ENCODE measurements around the gene ZSWIM6.
A peak's percentile ranks its signal among the peaks of the same experiment; 100 is the strongest.

ZSWIM6 gene

GRCh38 chr5:61333321-61333953, 1.4 kb downstream of the ZSWIM6 start:
- DNase-seq, result peak; percentile 49

DNA sequence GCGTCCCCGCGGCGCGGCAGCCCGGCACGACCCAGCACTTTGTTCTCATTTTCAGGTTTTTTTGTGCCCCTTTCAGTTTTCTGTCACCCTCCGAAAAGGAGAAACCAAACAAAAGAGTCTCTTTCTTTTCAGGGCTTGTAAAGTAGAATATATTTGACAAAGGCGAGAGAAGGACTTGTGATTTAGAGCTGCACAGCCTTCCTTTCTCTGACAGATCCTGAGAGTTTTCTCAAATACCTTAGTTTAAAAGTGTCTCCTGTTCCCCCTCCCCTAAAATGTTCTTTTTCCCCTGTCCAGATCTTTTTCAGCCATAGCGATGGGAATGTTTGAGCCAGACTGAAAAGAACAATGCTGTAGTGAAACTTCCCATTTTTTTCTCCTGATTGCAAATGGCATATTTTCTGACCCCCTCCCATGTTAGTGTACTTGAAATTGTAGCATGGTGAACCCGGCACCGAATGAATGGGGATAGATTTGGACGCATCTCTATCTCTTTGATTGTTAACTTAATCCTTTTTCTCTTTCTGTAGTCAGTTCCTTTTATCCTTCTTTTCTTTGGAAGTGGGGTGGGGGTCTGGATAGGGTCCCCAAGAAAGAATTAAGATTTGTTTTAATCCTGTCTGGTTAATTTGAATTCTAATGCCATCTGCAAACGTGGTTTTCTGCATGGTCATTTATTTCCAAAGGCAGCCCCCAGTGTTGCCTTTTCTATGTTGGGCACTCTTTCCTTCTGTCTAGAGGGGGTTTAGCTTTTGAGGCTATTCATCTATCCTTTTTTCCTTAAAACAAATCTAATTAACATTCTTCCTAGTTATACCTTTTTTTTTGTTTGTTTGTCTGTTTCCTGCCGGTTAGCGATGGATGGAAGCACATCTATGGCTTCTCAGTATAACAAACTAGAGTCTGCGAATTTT, 2.2 kb downstream of the ZSWIM6 start:
- no peak for DNase-seq

GRCh38 chr5:61334868-61335615, 3.0 kb downstream of the ZSWIM6 start:
- no peak for DNase-seq

DNA sequence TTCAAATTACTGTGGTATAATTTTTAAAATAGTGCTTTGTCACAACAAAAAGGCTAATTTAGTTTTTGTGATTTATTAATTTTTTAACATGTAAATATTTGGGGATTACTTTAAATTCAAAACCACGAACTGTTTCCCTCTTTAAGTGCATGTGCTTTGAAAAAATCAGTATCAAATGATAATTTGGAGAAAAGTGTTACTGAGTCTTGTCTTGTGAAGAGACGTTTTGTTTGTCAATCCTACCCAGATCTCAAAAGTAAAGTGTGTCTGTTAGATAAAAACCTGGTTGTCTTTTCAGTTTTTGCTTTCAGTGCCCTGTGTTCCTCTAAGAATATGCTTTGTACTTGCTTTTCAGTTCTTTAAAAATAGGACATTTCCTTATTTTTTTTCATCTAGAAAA, 7.7 kb downstream of the ZSWIM6 start:
- no peak for DNase-seq

DNA sequence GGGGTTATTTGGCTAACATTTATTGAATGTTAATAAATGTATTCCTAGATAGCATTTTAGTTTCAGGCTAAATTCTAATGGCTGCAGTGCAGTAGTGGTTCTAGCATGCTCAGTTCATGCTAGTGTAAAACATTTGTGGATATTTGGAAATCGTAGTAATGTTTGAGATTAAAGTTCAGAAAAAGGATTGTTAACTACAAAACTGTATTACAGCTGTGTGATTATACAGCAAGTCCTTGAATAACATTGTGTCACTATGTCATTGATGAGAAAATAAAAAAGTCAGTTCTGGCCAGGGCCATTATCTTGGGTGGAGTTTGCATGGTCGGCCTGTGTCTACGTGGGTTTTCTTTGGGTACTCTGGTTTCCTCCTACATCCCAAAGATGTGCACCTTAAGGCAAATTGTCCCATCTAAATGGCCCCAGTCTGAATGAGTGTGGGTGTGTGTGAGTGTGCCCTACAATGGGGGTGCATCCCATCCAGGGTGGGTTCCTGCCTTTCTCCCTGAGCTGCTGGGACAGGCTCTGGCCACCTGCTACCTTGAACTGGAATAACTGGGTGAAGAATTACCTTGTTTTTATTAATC, 8.8 kb downstream of the ZSWIM6 start:
- no peak for DNase-seq

DNA sequence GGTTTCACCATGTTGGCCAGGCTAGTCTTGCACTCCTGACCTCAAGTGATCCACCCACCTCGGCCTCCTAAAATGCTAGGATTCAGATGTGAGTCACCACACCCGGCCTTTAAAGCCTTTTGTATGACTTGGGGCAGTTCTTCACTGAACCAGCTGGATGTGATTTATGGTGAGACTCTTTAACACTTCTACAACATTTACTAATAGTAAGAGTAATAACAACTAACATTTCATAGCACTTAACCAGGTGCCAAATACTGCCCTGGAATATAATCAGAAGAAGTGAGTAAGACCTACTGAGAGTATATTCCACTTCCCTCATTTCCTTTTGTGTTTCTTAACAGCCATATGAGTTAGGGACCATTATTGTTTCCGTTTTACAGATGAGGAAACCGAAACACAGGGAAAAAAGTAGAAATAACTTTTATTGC, 10.0 kb downstream of the ZSWIM6 start:
- DNase-seq, result no peak

DNA sequence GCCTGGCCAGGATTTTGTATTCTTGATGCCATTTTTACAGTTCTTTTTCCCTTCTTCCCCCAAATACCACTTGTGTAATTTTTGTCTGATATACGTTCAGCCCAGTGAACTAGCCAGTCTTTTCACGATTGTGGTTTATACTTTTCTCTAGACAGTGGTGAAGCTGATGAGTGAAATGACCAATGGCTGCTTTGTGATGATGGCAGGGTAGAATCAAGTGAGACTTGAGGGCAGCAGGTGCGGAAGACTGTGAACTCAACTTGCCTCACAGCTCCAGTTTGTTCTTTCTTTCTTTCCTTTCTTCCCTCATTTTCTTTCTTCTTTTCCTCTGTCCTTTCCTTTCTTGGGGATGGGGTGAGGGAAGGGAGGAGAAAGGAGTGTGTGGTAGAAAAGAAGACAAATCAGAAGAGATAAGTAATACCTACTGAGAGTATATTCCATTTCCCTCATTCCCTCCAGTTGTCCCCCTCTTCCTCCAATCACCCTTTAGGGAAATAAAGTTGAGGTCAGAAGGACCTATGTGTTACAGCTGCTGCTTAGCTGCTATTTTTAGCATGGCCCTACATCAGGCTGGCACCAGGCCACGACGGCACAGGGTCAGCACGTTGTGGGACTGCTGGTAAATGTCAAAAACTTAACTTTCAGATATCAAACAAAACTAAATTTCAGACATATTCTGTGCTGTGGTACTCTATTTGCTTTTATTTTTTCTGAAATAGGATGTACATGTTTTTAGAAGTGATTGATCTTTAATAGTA, 12.3 kb downstream of the ZSWIM6 start:
- DNase-seq, result no peak

- no peak for DNase-seq
These were observed 14.5 kb downstream of the ZSWIM6 start for GRCh38 chr5:61346511-61346910.

GRCh38 chr5:61347080-61347479, 15.0 kb downstream of the ZSWIM6 start:
- no peak for DNase-seq

GRCh38 chr5:61348447-61348846, 16.4 kb downstream of the ZSWIM6 start:
- no peak for DNase-seq

GRCh38 chr5:61349935-61350334, 17.9 kb downstream of the ZSWIM6 start:
- DNase-seq, result no peak

DNA sequence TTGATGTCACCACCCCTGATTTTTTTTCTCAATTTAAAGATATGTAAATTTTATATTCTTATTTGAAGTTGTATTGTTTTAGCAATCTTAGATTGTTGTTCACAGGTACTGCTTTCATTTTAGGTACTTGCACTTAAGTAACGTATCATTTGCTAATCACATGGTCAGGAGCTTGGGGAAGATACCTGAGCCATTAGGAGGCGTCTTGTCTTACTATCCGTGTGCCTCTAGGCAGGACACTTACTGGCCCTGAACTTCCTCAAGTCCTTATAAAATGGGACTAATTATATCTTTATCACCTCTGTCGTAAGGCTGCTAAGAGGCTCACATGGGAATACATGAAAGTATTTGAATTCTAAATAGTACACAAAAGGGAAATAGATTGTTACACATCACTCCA, 18.5 kb downstream of the ZSWIM6 start:
- no peak for DNase-seq

DNA sequence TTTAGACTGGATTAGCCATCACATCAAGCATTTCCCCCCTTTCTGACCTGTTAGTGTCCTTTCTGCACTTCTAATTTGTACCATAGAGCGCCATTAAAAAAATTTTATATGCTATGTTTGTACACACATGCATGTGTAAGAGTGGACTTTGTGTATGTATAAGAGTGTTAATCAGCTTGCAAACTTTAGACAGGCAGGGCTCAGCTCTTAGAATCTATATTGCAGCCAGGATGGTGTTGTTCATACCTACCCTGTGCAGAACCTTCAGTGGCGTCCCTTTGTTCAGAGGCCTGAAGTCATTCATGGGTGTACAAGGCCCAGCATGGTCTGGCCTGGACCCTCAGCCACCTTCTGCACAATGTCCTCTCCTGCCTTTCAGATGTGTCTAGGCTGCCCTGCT, 19.7 kb downstream of the ZSWIM6 start:
- no peak for DNase-seq

- no peak for DNase-seq
These were observed 20.1 kb downstream of the ZSWIM6 start for GRCh38 chr5:61352180-61352579.

DNA sequence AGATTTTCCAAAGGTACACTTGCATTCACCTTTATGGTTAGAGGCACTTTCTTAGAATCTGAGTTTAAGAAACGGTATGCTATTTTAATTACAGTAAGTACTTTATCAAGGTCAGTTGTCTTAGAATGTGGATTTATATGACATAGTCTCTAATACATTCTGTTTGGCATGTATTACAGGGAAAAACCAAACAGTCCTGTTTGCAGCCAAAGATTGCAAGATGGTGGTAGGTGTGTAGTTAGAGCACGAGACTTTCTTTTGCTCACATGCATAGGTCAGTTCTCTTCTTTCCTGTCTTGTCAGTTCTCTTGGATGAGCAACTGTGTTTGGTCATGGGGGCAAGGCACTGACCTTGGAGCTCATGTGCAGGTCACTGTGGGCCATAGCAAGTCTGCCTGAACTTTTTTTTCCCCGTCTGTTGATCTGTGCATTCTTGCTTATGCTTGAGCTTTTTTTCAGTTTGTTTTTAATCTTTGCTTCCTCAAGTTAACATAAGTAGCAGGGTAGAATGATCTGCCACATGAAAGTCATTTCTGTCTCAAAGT, 20.6 kb downstream of the ZSWIM6 start:
- no peak for DNase-seq

GRCh38 chr5:61353293-61353692, 21.2 kb downstream of the ZSWIM6 start:
- DNase-seq, result no peak

- no peak for DNase-seq
These were observed 22.1 kb downstream of the ZSWIM6 start for GRCh38 chr5:61354199-61354598.

- DNase-seq, result no peak
These were observed 25.7 kb downstream of the ZSWIM6 start for GRCh38 chr5:61357745-61358144.

DNA sequence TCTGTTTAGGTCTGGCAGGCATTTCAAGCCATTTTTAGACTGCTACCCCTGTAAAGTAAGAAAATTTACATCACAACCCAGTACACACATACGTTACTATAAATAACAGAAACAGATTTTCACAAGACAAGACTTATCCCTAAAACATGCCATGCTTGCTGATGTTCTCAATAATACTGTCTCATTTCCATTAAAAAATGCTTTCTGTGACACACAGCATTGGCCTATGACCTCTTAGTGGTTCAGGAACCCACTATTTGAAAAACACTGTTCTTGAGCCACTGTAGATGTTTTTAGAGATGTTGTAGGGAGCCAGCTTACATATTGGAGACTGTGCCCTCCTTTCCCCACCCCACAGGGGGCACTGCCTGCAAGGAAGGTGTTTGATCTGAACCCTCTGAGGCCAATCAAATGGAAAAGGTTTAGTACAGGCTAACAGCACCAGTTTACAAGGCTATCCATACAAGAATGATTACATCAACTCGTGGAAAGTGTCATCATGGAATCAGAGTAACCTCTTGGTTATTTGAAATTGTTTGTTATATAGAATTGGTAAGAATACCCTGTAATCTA, 30.8 kb downstream of the ZSWIM6 start:
- no peak for DNase-seq

DNA sequence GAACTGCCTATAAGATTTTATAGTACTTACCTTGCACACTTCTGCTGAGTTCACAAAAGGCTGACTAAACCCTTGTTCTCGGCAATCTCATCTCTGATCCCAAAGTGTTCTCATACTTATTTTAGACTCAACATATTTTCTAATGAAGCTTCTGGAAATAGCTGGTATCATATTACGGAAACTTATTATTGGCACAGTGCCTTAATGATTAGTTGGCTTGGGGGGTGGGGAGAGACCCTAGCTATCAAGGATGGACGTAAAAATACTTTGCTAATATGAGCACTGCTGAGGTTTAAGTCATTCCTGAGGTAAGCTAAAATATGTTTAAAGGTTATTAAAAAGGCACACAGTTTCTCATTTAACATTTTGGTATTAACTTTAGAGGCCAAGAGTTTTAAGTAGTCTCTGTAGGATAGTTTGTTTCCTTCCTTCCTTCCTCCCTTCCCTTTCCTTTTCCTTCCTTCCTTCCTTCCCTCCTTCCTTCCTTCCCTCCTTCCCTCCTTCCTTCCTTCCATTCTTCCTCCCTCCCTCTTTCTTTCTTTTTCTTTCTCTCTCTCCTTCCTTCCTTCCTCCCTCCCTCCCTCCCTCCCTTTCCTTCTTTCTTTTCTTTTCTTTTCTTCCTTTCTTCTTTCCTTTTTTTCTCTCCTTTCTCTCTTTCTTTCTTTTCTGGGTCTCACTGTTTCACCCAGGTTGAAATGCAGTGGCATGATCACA, 31.5 kb downstream of the ZSWIM6 start:
- DNase-seq, result no peak
